Omental fat pad (tissue), 4 donors: ENCODE results near the gene ZFHX3. TPM values are rescaled to one million over a fixed set of nuclear protein-coding genes. Genes with fewer than 3 reads are reported as not detected.

Experiments used
- ATAC-seq: fragments of 150-250 bp; one replicate; pipeline ENCODE4 v1.9.1; 2016; ENCODE audit warnings: mild to moderate bottlenecking, moderate library complexity; ENCODE audit not compliant: low FRiP score
- DNase-seq: peaks from one replicate; pipeline ENCODE4 v3.0.0-alpha.2; 2019; ENCODE audit warnings: low spot score
- CTCF ChIP-seq, 3 donors: fragments of 450-650 bp; IDR thresholded peaks; one replicate each; pipeline ENCODE4 v1.5.1; 2016 to 2017; ENCODE audit warnings: antibody characterized with exemption in 3 of 3, mild to moderate bottlenecking in 3 of 3, moderate library complexity in 2 of 3
- total RNA-seq, 4 donors: library from RNA; depleted of rRNA; stranded (reverse); fragments of >200 nt; gene quantifications; one replicate each; pipeline ENCODE4 v1.1.0, GENCODE V29; 2016

Gene ZFHX3
- total RNA-seq, 4 donors from 2014 or later: 11.8 to 35.2 (median 13.7) TPM

GRCh38 chr16:73031155-73031866 lies 16.6 kb downstream of the ZFHX3 start:
- DNase-seq (no peak), ATAC-seq (no peak)
- no peak for TF ChIP-seq CTCF (IDR thresholded peaks at IDR 0.05)

GRCh38 chr16:73028721-73029361 lies 19.1 kb downstream of the ZFHX3 start:
- no peak for TF ChIP-seq CTCF (IDR thresholded peaks at IDR 0.05)
- DNase-seq: no peak

GRCh38 chr16:73028263-73028662 lies 19.7 kb downstream of the ZFHX3 start:
- TF ChIP-seq CTCF (IDR thresholded peaks at IDR 0.05): no peak
- no peak for DNase-seq
- no peak for ATAC-seq

More at GRCh38 chr16:73028721-73029361, 19.1 kb downstream of the ZFHX3 start:
- no peak for ATAC-seq

GRCh38 chr16:73027685-73028111 lies 20.2 kb downstream of the ZFHX3 start:
- no peak for DNase-seq
- no peak for TF ChIP-seq CTCF (IDR thresholded peaks at IDR 0.05)
- no peak for ATAC-seq

GRCh38 chr16:73026754-73027684 lies 20.9 kb downstream of the ZFHX3 start:
- no peak for TF ChIP-seq CTCF (IDR thresholded peaks at IDR 0.05)
- DNase-seq (no peak), ATAC-seq (no peak)

GRCh38 chr16:73025856-73026210 lies 22.1 kb downstream of the ZFHX3 start:
- DNase-seq (no peak), ATAC-seq (no peak)
- TF ChIP-seq CTCF (IDR thresholded peaks at IDR 0.05): no peak
